ENCODE results near the gene UQCR10. TPM values are rescaled to one million over a fixed set of nuclear protein-coding genes. Genes with fewer than 3 reads are reported as not detected.

The UQCR10 gene
- total RNA-seq, 4 donors from 2014 or later = 54.3 to 78.6 (median 64.9) TPM

- TF ChIP-seq CTCF (IDR thresholded peaks at IDR 0.05) (no peak), POLR2A (IDR thresholded peaks at IDR 0.05) (peak in 1 of 2 donors; percentile 16), EP300 (IDR thresholded peaks at IDR 0.05) (no peak), POLR2AphosphoS5 (IDR thresholded peaks at IDR 0.05) (peak; percentile 27)
- Histone ChIP-seq H3K27ac (peak within 1 kb of the TSS; percentile 89 to 92 (median 90)), H3K27me3 (no peaks in the 10 kb centered on the region), H3K4me1 (peaks cover 2 to 37% (median 16%) of the 10 kb centered on the region in 3 donors), H3K36me3 (peaks cover 0 to 33% of the 10 kb centered on the region in 2 donors), H3K4me3 (peak within 1 kb of the TSS; percentile 78 to 97), H3K9me3 (no peaks in the 10 kb centered on the region)
- ATAC-seq = peak; percentile 100
- WGBS, 2 donors (ENCODE audit: low coverage in 1 of 2) = 0% methylated on average over 2 of the region's 32 CpGs; no CpG with 5 or more reads in 1 of the 2 donors
These were observed 468 bp upstream of the UQCR10 start, which contains the start of gene ZMAT5 for GRCh38 chr22:29766632-29767170. ZMAT5 (minus strand) TSS chr22:29767007; CDS start chr22:29748544, 18,463 bp downstream.

GRCh38 chr22:29768052-29768693 is 1.0 kb downstream of the UQCR10 start:
- Histone ChIP-seq H3K9me3 (no peaks in the 10 kb centered on the region), H3K27me3 (no peaks in the 10 kb centered on the region), H3K27ac (peak overlapping the region; percentile 89 to 92 (median 90)), H3K4me3 (peak overlapping the region; percentile 78 to 97), H3K36me3 (peaks cover 0 to 34% of the 10 kb centered on the region in 2 donors), H3K4me1 (peaks cover 2 to 37% (median 16%) of the 10 kb centered on the region in 3 donors)
- WGBS, 2 donors (ENCODE audit: low coverage in 1 of 2) = 6 to 40% methylated on average over 3 to 6 of the region's 6 CpGs
- TF ChIP-seq CTCF (IDR thresholded peaks at IDR 0.05) = no peak
- TF ChIP-seq POLR2A (IDR thresholded peaks at IDR 0.05) = no peak
- TF ChIP-seq POLR2AphosphoS5 (IDR thresholded peaks at IDR 0.05) = no peak
- TF ChIP-seq EP300 (IDR thresholded peaks at IDR 0.05) = no peak
- no peak for ATAC-seq

- Histone ChIP-seq H3K4me1 (peaks cover 2 to 37% (median 16%) of the 10 kb centered on the region in 3 donors), H3K9me3 (no peaks in the 10 kb centered on the region), H3K27ac (no peak overlapping the region), H3K4me3 (no peak overlapping the region), H3K36me3 (peaks cover 0 to 34% of the 10 kb centered on the region in 2 donors), H3K27me3 (no peaks in the 10 kb centered on the region)
- no peak for ATAC-seq
- TF ChIP-seq POLR2AphosphoS5 (IDR thresholded peaks at IDR 0.05) (no peak), CTCF (IDR thresholded peaks at IDR 0.05) (no peak), EP300 (IDR thresholded peaks at IDR 0.05) (no peak), POLR2A (IDR thresholded peaks at IDR 0.05) (no peak)
- 80 to 81% methylated on average over 1 to 2 of the region's 2 CpGs for WGBS, 2 donors (ENCODE audit: low coverage in 1 of 2)
These were observed 2.7 kb downstream of the UQCR10 start for GRCh38 chr22:29769723-29770321.

- no peaks in the 10 kb centered on the region for H3K27me3 ChIP-seq
- H3K9me3 ChIP-seq = no peaks in the 10 kb centered on the region
- 25 to 44% methylated on average over 4 to 5 of the region's 5 CpGs for WGBS, 2 donors (ENCODE audit: low coverage in 1 of 2)
- peaks cover 0 to 34% of the 10 kb centered on the region in 2 donors for H3K36me3 ChIP-seq
- no peak overlapping the region for H3K27ac ChIP-seq
- peak in 1 of 4 experiments; percentile 9 for TF ChIP-seq CTCF (IDR thresholded peaks at IDR 0.05)
- TF ChIP-seq POLR2A (IDR thresholded peaks at IDR 0.05) = no peak
- peaks cover 2 to 22% (median 11%) of the 10 kb centered on the region in 3 donors for H3K4me1 ChIP-seq
- no peak for ATAC-seq
- no peak overlapping the region for H3K4me3 ChIP-seq
These were observed 5.0 kb downstream of the UQCR10 start for GRCh38 chr22:29772170-29772641.

All from gastroesophageal sphincter (tissue), 4 donors.